Measurements from ENCODE around the gene RYR2.

- TF ChIP-seq POLR2A (IDR thresholded peaks at IDR 0.05) (no peak), CTCF (IDR thresholded peaks at IDR 0.05) (no peak), POLR2AphosphoS5 (IDR thresholded peaks at IDR 0.05) (no peak), EP300 (IDR thresholded peaks at IDR 0.05) (no peak)
These were observed 483.1 kb downstream of the RYR2 start for GRCh38 chr1:237525102-237525501.

Data from suprapubic skin (tissue), 4 donors.